Cardiac fibroblast (primary cell): Measurements from ENCODE around the gene TMEM165.

ENCODE experiments used
- DNase-seq, 2 donors: peaks; one replicate each; pipeline versions ENCODE4 v3.0.0 to v3.0.0-alpha.2; 2010; ENCODE audit warnings: low read depth in 2 of 2
- H3K4me3 ChIP-seq, 2 donors: replicated peaks in 1 of 2; 1 replicate in 1 of 2; 2 replicates in 1 of 2; pipeline ENCODE4 v1.5.1; 2011; ENCODE audit warnings: low read depth in 2 of 2, low read length in 2 of 2, mild to moderate bottlenecking in 2 of 2, moderate library complexity in 1 of 2
- TF ChIP-seq, protein P1 (sequence below): IDR thresholded peaks from one replicate; pipeline ENCODE4 v1.5.1; 2011; ENCODE audit warnings: low read depth, mild to moderate bottlenecking, low read length, inconsistent platforms

The TMEM165 gene

GRCh38 chr4:55380576-55380975, 15.2 kb upstream of the TMEM165 start:
- TF ChIP-seq, protein P1, sequence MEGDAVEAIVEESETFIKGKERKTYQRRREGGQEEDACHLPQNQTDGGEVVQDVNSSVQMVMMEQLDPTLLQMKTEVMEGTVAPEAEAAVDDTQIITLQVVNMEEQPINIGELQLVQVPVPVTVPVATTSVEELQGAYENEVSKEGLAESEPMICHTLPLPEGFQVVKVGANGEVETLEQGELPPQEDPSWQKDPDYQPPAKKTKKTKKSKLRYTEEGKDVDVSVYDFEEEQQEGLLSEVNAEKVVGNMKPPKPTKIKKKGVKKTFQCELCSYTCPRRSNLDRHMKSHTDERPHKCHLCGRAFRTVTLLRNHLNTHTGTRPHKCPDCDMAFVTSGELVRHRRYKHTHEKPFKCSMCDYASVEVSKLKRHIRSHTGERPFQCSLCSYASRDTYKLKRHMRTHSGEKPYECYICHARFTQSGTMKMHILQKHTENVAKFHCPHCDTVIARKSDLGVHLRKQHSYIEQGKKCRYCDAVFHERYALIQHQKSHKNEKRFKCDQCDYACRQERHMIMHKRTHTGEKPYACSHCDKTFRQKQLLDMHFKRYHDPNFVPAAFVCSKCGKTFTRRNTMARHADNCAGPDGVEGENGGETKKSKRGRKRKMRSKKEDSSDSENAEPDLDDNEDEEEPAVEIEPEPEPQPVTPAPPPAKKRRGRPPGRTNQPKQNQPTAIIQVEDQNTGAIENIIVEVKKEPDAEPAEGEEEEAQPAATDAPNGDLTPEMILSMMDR, result no peak
- H3K4me3 ChIP-seq, result no peak overlapping the region
- DNase-seq, result no peak

DNA sequence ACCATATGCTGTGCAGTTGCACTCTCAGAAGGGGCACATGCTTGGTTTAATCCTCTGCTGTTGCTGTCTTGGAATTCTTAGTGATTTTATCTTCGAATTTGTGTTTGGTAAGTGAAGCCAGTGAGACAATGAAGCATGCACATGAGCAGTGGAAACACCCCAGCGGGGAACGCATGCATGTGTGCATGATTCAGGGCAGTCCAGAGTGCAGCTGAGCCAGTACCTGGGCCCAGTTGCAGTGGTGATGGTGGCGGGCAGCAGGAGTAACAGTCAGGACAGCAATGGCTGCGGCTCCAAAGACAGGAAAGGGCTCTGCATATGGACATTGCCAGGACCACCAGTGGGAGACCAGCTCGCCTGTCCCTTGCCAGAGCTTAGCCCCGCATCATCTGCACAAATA, 14.3 kb upstream of the TMEM165 start:
- H3K4me3 ChIP-seq, result no peak overlapping the region

GRCh38 chr4:55382488-55383003, 13.2 kb upstream of the TMEM165 start:
- DNase-seq, result no peak
- no peak overlapping the region for H3K4me3 ChIP-seq
- TF ChIP-seq, protein P1, result no peak

More for the DNA sequence above, 14.3 kb upstream of the TMEM165 start:
- DNase-seq, result no peak
- TF ChIP-seq, protein P1, result no peak

- H3K4me3 ChIP-seq, result no peak overlapping the region
- TF ChIP-seq, protein P1, result no peak
- no peak for DNase-seq
These were observed 10.5 kb upstream of the TMEM165 start for GRCh38 chr4:55385201-55385649.

DNA sequence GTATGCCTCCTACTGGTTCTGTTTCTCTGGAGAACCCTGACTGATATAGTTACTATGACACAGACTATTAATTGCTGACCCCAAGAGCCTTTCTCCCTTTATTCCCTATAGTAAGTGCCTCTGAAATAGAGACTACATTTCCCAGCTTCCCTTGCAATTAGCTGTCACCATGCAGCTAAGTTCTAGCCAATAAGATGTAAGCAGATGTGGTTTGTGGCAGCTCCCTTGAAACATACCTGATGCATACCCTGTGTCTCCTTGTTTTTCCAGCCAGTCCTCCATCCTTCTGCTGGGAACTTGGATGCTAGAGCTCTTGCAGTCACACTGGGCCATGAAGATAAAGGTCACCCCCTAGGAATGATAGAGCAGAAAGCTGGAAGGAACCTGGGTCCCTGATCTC, 9.7 kb upstream of the TMEM165 start:
- peak; percentile 40 to 42 for DNase-seq
- H3K4me3 ChIP-seq, result no peak overlapping the region
- TF ChIP-seq, protein P1, result no peak

GRCh38 chr4:55386840-55387239, 8.9 kb upstream of the TMEM165 start:
- TF ChIP-seq, protein P1, result no peak

More at GRCh38 chr4:55386840-55387239, 8.9 kb upstream of the TMEM165 start:
- no peak overlapping the region for H3K4me3 ChIP-seq
- DNase-seq, result no peak
